Brain microvascular endothelial cell (primary cell): Measurements from ENCODE around the gene PURB.
"Not testable (repeated sequence)": the region's sequence is repeated elsewhere in the genome, so short reads cannot be mapped to it uniquely, and the experiment has no call there.

ENCODE experiments used
- DNase-seq: peaks from one replicate; pipeline ENCODE4 v3.0.0-alpha.2; 2020
- H3K27ac ChIP-seq: fragments of 250-450 bp; sonication (Bioruptor Pico); 2 replicates; pipeline ENCODE4 v1.5.1; 2020; ENCODE audit warnings: mild to moderate bottlenecking, moderate library complexity
- H3K27me3 ChIP-seq: fragments of 250-450 bp; sonication (Bioruptor Pico); replicated peaks from 2 replicates; pipeline ENCODE4 v1.5.1; 2020; ENCODE audit warnings: mild to moderate bottlenecking
- H3K36me3 ChIP-seq: fragments of 250-450 bp; sonication (Bioruptor Pico); replicated peaks from 2 replicates; pipeline ENCODE4 v1.5.1; 2020; ENCODE audit warnings: mild to moderate bottlenecking
- H3K4me3 ChIP-seq: 2 replicates; pipeline ENCODE4 v1.5.1; 2011; ENCODE audit warnings: low read depth, mild to moderate bottlenecking, control low read depth, low read length, moderate library complexity
- in situ Hi-C: cut with HindIII; loops from 2 replicates; pipeline ENCODE4 v1.10.0; 2017; ENCODE audit warnings: low sequenced_read_pairs, low pct_ligation_motif_present
- TF ChIP-seq, protein P1 (sequence below): IDR thresholded peaks from 2 replicates; pipeline ENCODE4 v1.5.1; 2011; ENCODE audit warnings: low read depth, mild to moderate bottlenecking, moderate library complexity, low read length, control low read depth, inconsistent platforms; ENCODE audit errors: missing control alignments

Gene PURB

DNA sequence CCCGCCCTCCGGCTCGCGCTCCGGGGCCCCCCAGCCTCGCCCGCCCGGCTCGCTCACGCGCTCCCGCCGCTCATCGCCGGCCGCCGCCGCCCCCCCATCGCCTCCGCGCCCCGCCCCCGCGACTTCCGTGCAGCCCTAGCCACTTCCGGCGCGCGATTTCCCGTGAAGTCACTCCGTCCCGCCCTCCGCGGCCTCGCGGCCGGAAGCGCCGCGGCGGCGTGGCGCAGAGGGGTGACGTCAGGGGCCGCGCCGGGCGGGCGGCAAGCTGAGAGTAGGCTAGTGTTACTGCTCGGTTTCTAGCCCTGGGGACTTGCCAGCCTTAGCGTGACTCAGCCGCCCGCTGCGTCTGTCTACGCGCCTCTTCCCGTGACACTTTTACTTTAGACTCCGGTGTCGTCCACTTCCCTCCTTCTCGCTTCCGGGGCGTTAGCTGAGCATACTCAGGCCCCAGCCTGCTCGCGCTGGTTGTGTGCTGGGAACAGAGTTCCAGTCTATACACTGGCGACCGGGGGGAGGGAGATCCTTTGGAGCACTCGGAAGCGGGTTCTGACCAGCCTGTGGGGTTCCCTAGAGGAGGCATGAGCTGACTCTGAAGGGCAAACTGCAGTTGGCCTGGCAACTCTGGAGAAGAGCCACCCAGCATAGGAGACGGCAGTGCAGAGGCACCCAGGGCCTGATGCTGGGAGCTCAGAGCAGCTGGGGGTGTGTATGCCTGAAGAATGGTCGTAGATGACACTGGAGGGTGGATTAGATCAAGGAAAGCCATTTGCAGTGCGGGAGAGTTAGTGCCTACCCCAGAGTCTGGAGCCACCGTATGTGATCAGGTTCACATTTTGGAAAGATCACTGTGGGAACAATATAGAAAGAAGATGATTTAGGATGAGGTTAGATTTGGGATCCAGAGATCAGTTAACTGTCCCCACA is at the start of gene PURB:
TSS of gene PURB (minus strand) at position 137 of the 924 bp plus-strand sequence. CDS start 182 bp downstream, outside the sequence.
- Histone ChIP-seq H3K4me3 (peak within 1 kb of the TSS; percentile 84), H3K27me3 (no peaks in the 10 kb centered on the region), H3K36me3 (peaks cover 4% of the 10 kb centered on the region), H3K27ac (peak within 1 kb of the TSS; percentile 97)
- peak; percentile 97 for DNase-seq
- in situ Hi-C loops = no loop called here
- TF ChIP-seq, protein P1, sequence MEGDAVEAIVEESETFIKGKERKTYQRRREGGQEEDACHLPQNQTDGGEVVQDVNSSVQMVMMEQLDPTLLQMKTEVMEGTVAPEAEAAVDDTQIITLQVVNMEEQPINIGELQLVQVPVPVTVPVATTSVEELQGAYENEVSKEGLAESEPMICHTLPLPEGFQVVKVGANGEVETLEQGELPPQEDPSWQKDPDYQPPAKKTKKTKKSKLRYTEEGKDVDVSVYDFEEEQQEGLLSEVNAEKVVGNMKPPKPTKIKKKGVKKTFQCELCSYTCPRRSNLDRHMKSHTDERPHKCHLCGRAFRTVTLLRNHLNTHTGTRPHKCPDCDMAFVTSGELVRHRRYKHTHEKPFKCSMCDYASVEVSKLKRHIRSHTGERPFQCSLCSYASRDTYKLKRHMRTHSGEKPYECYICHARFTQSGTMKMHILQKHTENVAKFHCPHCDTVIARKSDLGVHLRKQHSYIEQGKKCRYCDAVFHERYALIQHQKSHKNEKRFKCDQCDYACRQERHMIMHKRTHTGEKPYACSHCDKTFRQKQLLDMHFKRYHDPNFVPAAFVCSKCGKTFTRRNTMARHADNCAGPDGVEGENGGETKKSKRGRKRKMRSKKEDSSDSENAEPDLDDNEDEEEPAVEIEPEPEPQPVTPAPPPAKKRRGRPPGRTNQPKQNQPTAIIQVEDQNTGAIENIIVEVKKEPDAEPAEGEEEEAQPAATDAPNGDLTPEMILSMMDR = no peak

DNA sequence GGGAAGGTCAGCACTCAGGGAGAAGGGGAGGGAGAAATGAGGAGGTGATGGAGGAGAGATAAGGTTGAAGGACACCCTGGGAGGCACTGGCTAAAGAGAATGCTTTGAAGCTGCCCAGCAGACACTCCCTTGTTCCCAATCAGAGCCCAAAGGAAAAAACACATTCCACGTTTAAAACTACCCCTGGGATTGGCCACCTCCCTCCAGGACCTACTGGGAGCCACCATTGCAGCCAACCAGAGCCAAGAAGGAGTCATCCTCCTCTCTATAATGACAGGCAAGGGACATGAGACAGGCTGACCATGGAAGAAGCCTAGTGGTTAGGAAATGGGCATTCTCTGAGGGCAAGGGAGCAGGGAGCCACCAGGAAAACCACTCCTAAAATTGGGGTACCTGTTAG is 49.7 kb upstream of the PURB start:
- in situ Hi-C loops = no loop called here
- Histone ChIP-seq H3K4me3 (no peak overlapping the region), H3K36me3 (no peaks in the 10 kb centered on the region), H3K27me3 (peaks cover 3% of the 10 kb centered on the region), H3K27ac (no peak overlapping the region)
- TF ChIP-seq, protein P1 = no peak
- DNase-seq = no peak

DNA sequence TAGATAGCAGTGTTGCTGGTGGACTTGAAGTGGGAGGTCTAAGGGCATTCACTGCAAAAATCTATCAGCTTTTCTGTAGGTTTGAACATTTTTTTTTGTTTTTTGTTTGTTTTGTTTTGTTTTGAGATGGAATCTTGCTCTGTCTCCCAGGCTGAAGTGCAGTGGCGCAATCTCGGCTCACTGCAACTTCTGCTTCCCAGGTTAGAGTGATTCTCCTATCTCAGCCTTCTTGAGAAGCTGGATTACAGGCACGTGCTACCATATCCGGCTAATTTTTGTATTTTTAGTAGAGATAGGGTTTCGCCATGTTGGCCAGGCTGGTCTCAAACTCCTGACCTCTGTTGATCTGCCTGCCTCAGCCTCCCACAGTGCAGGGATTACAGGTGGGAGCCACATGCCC is 49.2 kb upstream of the PURB start:
- H3K4me3 ChIP-seq, in situ Hi-C loops, H3K27ac ChIP-seq, DNase-seq, H3K27me3 ChIP-seq, H3K36me3 ChIP-seq: not testable (repeated sequence)

DNA sequence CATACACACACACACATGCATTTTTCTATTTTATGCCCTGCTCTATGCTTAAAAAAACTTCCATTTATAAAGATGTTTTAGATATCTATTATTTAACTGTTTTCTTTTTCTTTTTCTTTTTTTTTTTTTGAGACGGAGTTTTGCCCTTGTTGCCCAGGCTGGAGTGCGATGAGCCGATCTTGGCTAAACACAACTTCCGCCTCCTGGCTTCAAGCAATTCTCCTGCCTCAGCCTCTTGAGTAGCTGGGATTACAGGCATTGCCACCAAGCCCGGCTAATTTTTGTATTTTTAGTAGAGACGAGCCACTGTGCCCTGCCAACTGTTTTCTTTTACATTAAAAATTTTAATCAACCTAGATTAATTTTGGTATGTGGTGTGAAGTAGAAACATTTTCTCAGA is 45.6 kb upstream of the PURB start:
- H3K4me3 ChIP-seq = no peak overlapping the region
- in situ Hi-C loops = no loop called here
- no peaks in the 10 kb centered on the region for H3K27me3 ChIP-seq
- DNase-seq = no peak
- TF ChIP-seq, protein P1 = no peak
- no peaks in the 10 kb centered on the region for H3K36me3 ChIP-seq
- no peak overlapping the region for H3K27ac ChIP-seq

DNA sequence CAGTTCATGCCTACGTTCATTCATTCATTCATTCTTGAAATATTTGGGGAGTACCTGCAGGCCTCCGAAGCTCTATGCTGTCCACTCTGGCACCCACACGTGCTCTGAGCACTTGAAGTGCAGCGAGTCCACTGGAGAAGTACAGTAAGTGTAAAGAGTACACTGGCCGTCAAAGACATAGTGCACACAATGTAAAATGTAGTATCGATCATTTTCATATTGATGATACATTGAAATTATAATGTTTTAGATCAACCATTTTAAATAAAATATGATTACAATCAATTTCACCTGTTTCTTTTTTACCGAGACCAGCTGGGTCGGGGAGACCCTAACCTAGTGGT is 37.0 kb upstream of the PURB start:
- in situ Hi-C loops = no loop called here
- no peak for DNase-seq
- TF ChIP-seq, protein P1 = no peak
- Histone ChIP-seq H3K27me3 (no peaks in the 10 kb centered on the region), H3K27ac (no peak overlapping the region), H3K4me3 (no peak overlapping the region), H3K36me3 (no peaks in the 10 kb centered on the region)

DNA sequence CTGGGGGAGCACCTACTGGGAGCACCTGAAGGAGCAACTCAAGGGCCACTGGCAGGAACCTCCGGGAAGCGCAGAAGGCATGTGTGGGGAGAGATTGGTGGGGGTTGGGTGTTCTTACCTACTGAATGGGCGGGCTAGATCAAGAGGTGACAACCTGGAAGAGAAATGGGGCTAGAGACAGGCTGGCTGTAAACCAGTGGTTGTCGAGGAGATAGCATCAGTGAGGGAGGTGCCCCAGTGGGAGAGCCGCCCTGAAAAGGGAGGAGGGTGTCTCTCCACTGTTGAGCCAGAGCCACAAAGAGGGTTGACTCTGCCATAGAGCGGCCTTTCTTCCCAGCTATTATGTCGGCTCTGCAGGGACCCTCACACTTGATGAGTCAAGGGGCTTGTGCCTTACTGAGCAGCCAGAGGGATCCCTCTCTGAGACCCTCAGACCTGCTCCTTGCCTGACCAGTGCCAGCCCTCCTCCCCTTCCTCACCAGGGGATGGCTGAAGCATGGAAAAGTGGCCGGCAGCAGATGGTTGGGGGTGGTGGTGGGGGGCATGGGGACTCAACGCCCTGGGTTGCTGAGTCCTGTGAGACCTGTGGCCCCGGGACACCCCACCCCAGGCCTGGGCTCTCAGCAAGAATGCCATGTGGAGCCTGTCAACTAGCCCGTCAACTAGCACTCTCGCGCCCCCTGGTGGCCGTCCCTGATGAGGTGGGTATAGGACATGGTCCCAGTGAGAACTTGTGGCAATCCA is 36.4 kb upstream of the PURB start:
- Histone ChIP-seq H3K4me3 (no peak overlapping the region), H3K27ac (no peak overlapping the region), H3K36me3 (no peaks in the 10 kb centered on the region), H3K27me3 (no peaks in the 10 kb centered on the region)
- peak; percentile 71 for DNase-seq
- in situ Hi-C loops = no loop called here
- TF ChIP-seq, protein P1 = peak; percentile 91
